GM21717 (cell line): ENCODE measurements around the gene JKAMP.
"Not testable (repeated sequence)": the region's sequence is repeated elsewhere in the genome, so short reads cannot be mapped to it uniquely, and the experiment has no call there.

Source experiments
- ATAC-seq: cut with Tn5 transposase; IDR thresholded peaks from one replicate; pipeline ENCODE4 v1.9.1; 2021; ENCODE audit warnings: mild to moderate bottlenecking, moderate library complexity; ENCODE audit not compliant: unreplicated experiment

JKAMP gene

GRCh38 chr14:59483819-59484638, at the start of gene JKAMP, which contains the start of gene L3HYPDH:
Gene JKAMP, plus strand, starts transcription at chr14:59484517. Its CDS starts 73 bp downstream, at chr14:59484590.
Gene L3HYPDH, minus strand, starts transcription at chr14:59484408. Its CDS starts 92 bp downstream, at chr14:59484316.
- peak; percentile 91 for ATAC-seq

GRCh38 chr14:59435101-59435500, 49.2 kb upstream of the JKAMP start:
- no peak for ATAC-seq

- no peak for ATAC-seq
These were observed 48.3 kb upstream of the JKAMP start for GRCh38 chr14:59435987-59436386.

- no peak for ATAC-seq
These were observed 46.1 kb upstream of the JKAMP start for GRCh38 chr14:59438195-59438647.

- no peak for ATAC-seq
These were observed 44.9 kb upstream of the JKAMP start for GRCh38 chr14:59439256-59439965.

GRCh38 chr14:59448673-59449072, 35.6 kb upstream of the JKAMP start:
- not testable (repeated sequence) for ATAC-seq

GRCh38 chr14:59450716-59451115, 33.6 kb upstream of the JKAMP start:
- no peak for ATAC-seq

GRCh38 chr14:59451849-59452248, 32.5 kb upstream of the JKAMP start:
- ATAC-seq = no peak

GRCh38 chr14:59454139-59454538, 30.2 kb upstream of the JKAMP start:
- ATAC-seq = no peak

GRCh38 chr14:59455411-59455810, 28.9 kb upstream of the JKAMP start:
- ATAC-seq = no peak

- no peak for ATAC-seq
These were observed 25.8 kb upstream of the JKAMP start for GRCh38 chr14:59458486-59458885.

- no peak for ATAC-seq
These were observed 23.9 kb upstream of the JKAMP start for GRCh38 chr14:59460378-59460777.

GRCh38 chr14:59461891-59462290, 22.4 kb upstream of the JKAMP start:
- ATAC-seq = no peak

- ATAC-seq = no peak
These were observed 20.4 kb upstream of the JKAMP start for GRCh38 chr14:59463787-59464485.

GRCh38 chr14:59464486-59465315, 19.6 kb upstream of the JKAMP start:
- peak; percentile 55 for ATAC-seq

- ATAC-seq = no peak
These were observed 18.8 kb upstream of the JKAMP start, which contains the start of gene GPR135 for GRCh38 chr14:59465316-59466135. Gene GPR135, minus strand, starts transcription at chr14:59465380. Its CDS starts 154 bp downstream, at chr14:59465226.

- ATAC-seq = no peak
These were observed 10.1 kb upstream of the JKAMP start for GRCh38 chr14:59474172-59474571.

GRCh38 chr14:59475709-59476108, 8.6 kb upstream of the JKAMP start:
- ATAC-seq = no peak

- no peak for ATAC-seq
These were observed 5.8 kb upstream of the JKAMP start for GRCh38 chr14:59478540-59478939.
